ENCODE data around the gene SPDYE18. TPM values are rescaled to one million over a fixed set of nuclear protein-coding genes. Genes with fewer than 3 reads are reported as not detected.
"Not testable (repeated sequence)": the region's sequence is repeated elsewhere in the genome, so short reads cannot be mapped to it uniquely, and the experiment has no call there.

SPDYE18 gene
- total RNA-seq, 2 experiments from 2014 or later: 0.34 TPM; not detected in 1

DNA sequence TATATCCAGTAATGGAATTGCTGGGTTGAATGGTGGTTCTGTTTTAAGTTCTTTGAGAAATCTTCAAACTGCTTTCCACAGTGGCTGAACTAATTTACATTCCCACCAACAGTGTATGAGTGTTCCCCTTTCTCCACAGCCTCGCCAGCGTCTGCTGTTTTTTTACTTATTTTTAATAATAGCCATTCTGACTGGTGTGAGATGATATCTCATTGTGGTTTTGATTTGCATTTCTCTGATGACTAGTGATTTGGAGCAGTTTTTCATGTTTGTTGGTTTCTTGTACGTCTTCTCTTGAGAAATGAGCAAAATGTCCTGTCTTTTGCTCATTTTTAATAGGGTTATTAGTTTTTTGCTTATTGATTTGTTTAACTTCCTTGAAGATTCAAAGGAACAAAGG is 38.1 kb upstream of the SPDYE18 start:
- H4K20me1 ChIP-seq (ENCODE audit: insufficient read depth, low read length); intact Hi-C loops (cut with micrococcal nuclease; ENCODE audit: unreplicated experiment); H2AFZ ChIP-seq (ENCODE audit: low read length); H3K79me2 ChIP-seq (ENCODE audit: insufficient read depth, low read depth, low read length); H3K27ac ChIP-seq (ENCODE audit: low read depth, low read length, poor library complexity, severe bottlenecking); BruUV-seq (replicated peaks); H3K36me3 ChIP-seq (ENCODE audit: insufficient read depth, low read length); H3K9me2 ChIP-seq (ENCODE audit: insufficient read depth, low read length); DNase-seq (ENCODE audit: low spot score); H3K9me3 ChIP-seq (ENCODE audit: low read length); POLR2A ChIA-PET; H3K4me1 ChIP-seq (ENCODE audit: insufficient read depth, low read length, poor library complexity, severe bottlenecking); CTCF ChIA-PET (ENCODE audit: unreplicated experiment); H3K4me2 ChIP-seq (ENCODE audit: low read length); H3K4me3 ChIP-seq (ENCODE audit: low read depth, low read length, poor library complexity, severe bottlenecking): not testable (repeated sequence)

DNA sequence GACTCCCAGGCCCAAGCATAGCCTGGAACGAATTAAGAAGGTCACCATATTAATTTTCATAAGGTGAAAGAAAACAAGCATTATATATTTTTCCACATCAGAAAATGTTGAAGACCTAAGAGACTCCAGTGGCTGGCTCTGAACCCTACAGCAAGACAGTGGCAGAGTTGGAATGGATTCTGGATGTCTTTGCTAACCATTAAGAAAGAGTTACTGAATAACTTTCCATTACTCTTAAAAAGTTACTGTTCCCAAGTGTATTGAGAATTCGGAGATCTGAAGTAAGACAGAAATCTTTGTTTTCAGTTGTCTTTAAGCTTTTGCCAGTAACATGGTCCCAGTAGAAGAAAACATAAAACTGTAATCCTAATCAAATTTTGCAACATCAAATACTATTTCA is 29.9 kb upstream of the SPDYE18 start:
- DNase-seq (ENCODE audit: low spot score); BruUV-seq (replicated peaks); intact Hi-C loops (cut with micrococcal nuclease; ENCODE audit: unreplicated experiment); H3K79me2 ChIP-seq (ENCODE audit: insufficient read depth, low read depth, low read length); H3K4me1 ChIP-seq (ENCODE audit: insufficient read depth, low read length, poor library complexity, severe bottlenecking); H3K9me3 ChIP-seq (ENCODE audit: low read length); H3K4me2 ChIP-seq (ENCODE audit: low read length); CTCF ChIA-PET (ENCODE audit: unreplicated experiment); POLR2A ChIA-PET; H2AFZ ChIP-seq (ENCODE audit: low read length); H3K36me3 ChIP-seq (ENCODE audit: insufficient read depth, low read length); H3K27ac ChIP-seq (ENCODE audit: low read depth, low read length, poor library complexity, severe bottlenecking); H3K4me3 ChIP-seq (ENCODE audit: low read depth, low read length, poor library complexity, severe bottlenecking); H4K20me1 ChIP-seq (ENCODE audit: insufficient read depth, low read length); H3K9me2 ChIP-seq (ENCODE audit: insufficient read depth, low read length): not testable (repeated sequence)

DNA sequence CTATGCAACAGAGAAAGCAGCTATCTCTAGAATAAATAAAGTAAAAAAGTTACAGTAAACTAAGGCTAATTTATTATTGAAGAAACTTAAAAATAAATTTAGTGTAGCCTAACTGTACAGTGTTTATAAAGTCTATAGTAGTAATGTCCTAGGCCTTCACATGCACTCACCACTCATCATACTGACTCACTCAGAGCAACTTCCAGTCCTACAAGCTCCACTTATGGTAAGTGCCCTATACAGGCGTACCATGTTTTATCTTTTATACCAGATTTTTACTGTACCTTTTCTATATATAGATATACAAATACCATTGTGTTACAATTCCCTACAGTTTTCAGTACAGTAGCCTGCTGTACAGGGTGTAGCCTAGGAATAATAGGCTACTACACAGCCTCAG is 19.8 kb upstream of the SPDYE18 start:
- H2AFZ ChIP-seq (ENCODE audit: low read length); DNase-seq (ENCODE audit: low spot score); POLR2A ChIA-PET; H3K4me2 ChIP-seq (ENCODE audit: low read length); H4K20me1 ChIP-seq (ENCODE audit: insufficient read depth, low read length); intact Hi-C loops (cut with micrococcal nuclease; ENCODE audit: unreplicated experiment); H3K27ac ChIP-seq (ENCODE audit: low read depth, low read length, poor library complexity, severe bottlenecking); BruUV-seq (replicated peaks); H3K4me3 ChIP-seq (ENCODE audit: low read depth, low read length, poor library complexity, severe bottlenecking); H3K9me3 ChIP-seq (ENCODE audit: low read length); H3K36me3 ChIP-seq (ENCODE audit: insufficient read depth, low read length); CTCF ChIA-PET (ENCODE audit: unreplicated experiment); H3K79me2 ChIP-seq (ENCODE audit: insufficient read depth, low read depth, low read length); H3K9me2 ChIP-seq (ENCODE audit: insufficient read depth, low read length); H3K4me1 ChIP-seq (ENCODE audit: insufficient read depth, low read length, poor library complexity, severe bottlenecking): not testable (repeated sequence)

DNA sequence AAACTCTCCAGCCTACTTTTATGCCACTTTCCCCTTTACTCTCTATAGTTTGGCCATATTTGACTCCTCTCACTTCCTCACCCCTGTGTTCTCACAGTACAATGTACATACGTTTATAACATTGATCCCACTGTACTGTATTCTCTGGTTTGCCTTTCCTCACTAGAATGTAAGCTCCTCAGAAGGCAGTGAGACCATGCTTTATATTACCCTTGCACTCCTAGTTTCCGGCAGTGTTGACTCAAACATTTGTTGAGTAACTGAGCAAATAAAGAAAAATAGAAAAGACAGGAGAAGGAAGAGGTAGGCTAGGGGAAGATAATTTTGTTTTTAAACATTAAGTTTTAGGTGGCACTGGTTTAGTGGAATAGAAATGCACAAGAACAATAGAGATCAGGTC is 17.9 kb upstream of the SPDYE18 start:
- H3K79me2 ChIP-seq (ENCODE audit: insufficient read depth, low read depth, low read length); H2AFZ ChIP-seq (ENCODE audit: low read length); POLR2A ChIA-PET; CTCF ChIA-PET (ENCODE audit: unreplicated experiment); H3K36me3 ChIP-seq (ENCODE audit: insufficient read depth, low read length); H3K4me1 ChIP-seq (ENCODE audit: insufficient read depth, low read length, poor library complexity, severe bottlenecking); BruUV-seq (replicated peaks); H3K4me2 ChIP-seq (ENCODE audit: low read length); DNase-seq (ENCODE audit: low spot score); H3K9me2 ChIP-seq (ENCODE audit: insufficient read depth, low read length); H3K4me3 ChIP-seq (ENCODE audit: low read depth, low read length, poor library complexity, severe bottlenecking); H3K9me3 ChIP-seq (ENCODE audit: low read length); H3K27ac ChIP-seq (ENCODE audit: low read depth, low read length, poor library complexity, severe bottlenecking); intact Hi-C loops (cut with micrococcal nuclease; ENCODE audit: unreplicated experiment); H4K20me1 ChIP-seq (ENCODE audit: insufficient read depth, low read length): not testable (repeated sequence)

DNA sequence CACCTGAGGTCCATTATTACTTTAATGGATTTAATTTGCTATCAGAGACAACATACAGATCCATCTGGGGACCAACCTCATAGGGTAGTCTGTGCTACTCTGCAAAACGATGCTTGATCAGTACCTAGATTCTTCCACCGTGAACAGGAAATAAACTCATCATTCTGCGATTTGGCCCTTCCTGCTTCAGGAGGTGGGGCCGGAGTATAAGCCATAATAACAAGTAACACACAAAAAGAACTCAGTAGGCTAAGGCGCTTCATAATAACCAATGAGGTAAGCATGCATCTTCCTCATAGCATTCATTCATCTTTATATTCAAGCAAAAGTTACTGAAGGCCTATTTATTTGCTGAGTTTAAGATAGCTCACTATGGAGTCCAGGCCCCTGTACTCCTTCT is 17.3 kb upstream of the SPDYE18 start:
- H3K4me3 ChIP-seq (ENCODE audit: low read depth, low read length, poor library complexity, severe bottlenecking); BruUV-seq (replicated peaks); POLR2A ChIA-PET; DNase-seq (ENCODE audit: low spot score); H3K36me3 ChIP-seq (ENCODE audit: insufficient read depth, low read length); H3K79me2 ChIP-seq (ENCODE audit: insufficient read depth, low read depth, low read length); H2AFZ ChIP-seq (ENCODE audit: low read length); H3K9me2 ChIP-seq (ENCODE audit: insufficient read depth, low read length); H3K9me3 ChIP-seq (ENCODE audit: low read length); H3K4me1 ChIP-seq (ENCODE audit: insufficient read depth, low read length, poor library complexity, severe bottlenecking); CTCF ChIA-PET (ENCODE audit: unreplicated experiment); H4K20me1 ChIP-seq (ENCODE audit: insufficient read depth, low read length); H3K27ac ChIP-seq (ENCODE audit: low read depth, low read length, poor library complexity, severe bottlenecking); intact Hi-C loops (cut with micrococcal nuclease; ENCODE audit: unreplicated experiment); H3K4me2 ChIP-seq (ENCODE audit: low read length): not testable (repeated sequence)

DNA sequence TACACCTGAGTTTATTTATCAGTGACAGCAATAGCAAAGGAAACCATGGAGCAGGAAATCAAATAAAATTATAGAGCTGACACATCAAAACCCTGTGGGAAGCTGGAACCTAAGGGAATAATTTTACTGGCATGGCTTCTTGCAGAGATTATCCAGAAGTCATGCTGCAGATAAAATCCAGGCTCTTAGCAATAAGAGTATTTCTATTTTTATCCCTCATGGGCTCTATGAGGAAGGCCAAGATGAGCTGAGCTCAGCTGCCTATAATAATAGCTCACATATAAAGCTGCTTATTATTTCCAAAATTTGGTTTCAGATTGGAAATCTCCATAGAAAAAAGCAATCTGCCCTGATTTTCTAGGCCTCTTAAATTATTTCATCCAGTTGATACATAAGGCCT is 16.8 kb upstream of the SPDYE18 start:
- BruUV-seq (replicated peaks); H4K20me1 ChIP-seq (ENCODE audit: insufficient read depth, low read length); H3K4me1 ChIP-seq (ENCODE audit: insufficient read depth, low read length, poor library complexity, severe bottlenecking); H3K9me3 ChIP-seq (ENCODE audit: low read length); H3K27ac ChIP-seq (ENCODE audit: low read depth, low read length, poor library complexity, severe bottlenecking); CTCF ChIA-PET (ENCODE audit: unreplicated experiment); POLR2A ChIA-PET; H2AFZ ChIP-seq (ENCODE audit: low read length); H3K4me3 ChIP-seq (ENCODE audit: low read depth, low read length, poor library complexity, severe bottlenecking); H3K36me3 ChIP-seq (ENCODE audit: insufficient read depth, low read length); H3K4me2 ChIP-seq (ENCODE audit: low read length); H3K9me2 ChIP-seq (ENCODE audit: insufficient read depth, low read length); intact Hi-C loops (cut with micrococcal nuclease; ENCODE audit: unreplicated experiment); H3K79me2 ChIP-seq (ENCODE audit: insufficient read depth, low read depth, low read length); DNase-seq (ENCODE audit: low spot score): not testable (repeated sequence)

DNA sequence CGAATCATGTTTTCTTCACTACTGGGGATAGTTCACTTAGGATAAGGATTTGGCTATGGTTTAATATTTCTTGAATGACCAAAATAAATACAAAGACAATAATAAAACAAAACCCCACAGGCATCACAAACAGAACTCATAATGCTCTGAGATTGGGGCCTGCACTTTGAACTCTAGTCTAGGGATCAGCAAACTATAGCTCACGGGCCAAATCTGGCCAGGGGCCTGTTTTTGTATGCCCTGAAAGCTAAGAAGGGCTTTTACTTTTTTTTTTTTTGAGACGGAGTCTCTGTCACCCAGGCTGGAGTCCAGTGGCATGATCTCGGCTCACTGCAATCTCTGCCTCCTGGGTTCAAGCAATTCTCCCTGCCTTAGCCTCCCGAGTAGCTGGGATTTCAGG is 14.7 kb upstream of the SPDYE18 start:
- H3K79me2 ChIP-seq (ENCODE audit: insufficient read depth, low read depth, low read length); POLR2A ChIA-PET; H3K4me2 ChIP-seq (ENCODE audit: low read length); intact Hi-C loops (cut with micrococcal nuclease; ENCODE audit: unreplicated experiment); H3K9me2 ChIP-seq (ENCODE audit: insufficient read depth, low read length); H3K9me3 ChIP-seq (ENCODE audit: low read length); H3K27ac ChIP-seq (ENCODE audit: low read depth, low read length, poor library complexity, severe bottlenecking); H3K36me3 ChIP-seq (ENCODE audit: insufficient read depth, low read length); H3K4me1 ChIP-seq (ENCODE audit: insufficient read depth, low read length, poor library complexity, severe bottlenecking); CTCF ChIA-PET (ENCODE audit: unreplicated experiment); H3K4me3 ChIP-seq (ENCODE audit: low read depth, low read length, poor library complexity, severe bottlenecking); H2AFZ ChIP-seq (ENCODE audit: low read length); DNase-seq (ENCODE audit: low spot score); BruUV-seq (replicated peaks); H4K20me1 ChIP-seq (ENCODE audit: insufficient read depth, low read length): not testable (repeated sequence)

Measured in OCI-LY7 (cell line).